GM23338 (cell line): ENCODE results near the gene LHX4. TPM values are rescaled to one million over a fixed set of nuclear protein-coding genes. Genes with fewer than 3 reads are reported as not detected.

Experiments used
- ATAC-seq: fragments of 200-7000 bp; cut with Tn5 transposase; 3 replicates; pipeline ENCODE4 v1.9.1; 2020
- DNase-seq: peaks from one replicate; pipeline ENCODE4 v3.0.0-alpha.2; 2015; ENCODE audit warnings: low spot score
- H2AFZ ChIP-seq: fragments of 200-600 bp; sonication (generic); 2 replicates; pipeline ENCODE4 v1.8.0; 2016; ENCODE audit warnings: antibody characterized with exemption, mild to moderate bottlenecking, moderate library complexity
- H3F3A ChIP-seq: fragments of 200-600 bp; sonication (generic); replicated peaks from 2 replicates; pipeline ENCODE4 v1.8.0; 2017; ENCODE audit warnings: antibody characterized with exemption, mixed run types, low read depth
- H3K27ac ChIP-seq: fragments of 200-600 bp; sonication (generic); 2 replicates; pipeline ENCODE4 v1.6.1; 2016; ENCODE audit warnings: low read depth
- H3K27me3 ChIP-seq: fragments of 200-600 bp; sonication (generic); 2 replicates; pipeline ENCODE4 v1.8.0; 2016; ENCODE audit warnings: mild to moderate bottlenecking, mixed run types, moderate library complexity; ENCODE audit not compliant: insufficient read depth
- H3K36me3 ChIP-seq: fragments of 200-600 bp; sonication (generic); 2 replicates; pipeline ENCODE4 v1.8.0; 2016; ENCODE audit warnings: mild to moderate bottlenecking; ENCODE audit not compliant: insufficient read depth
- H3K4me1 ChIP-seq: fragments of 200-600 bp; sonication (generic); 2 replicates; pipeline ENCODE4 v1.8.0; 2016; ENCODE audit warnings: mild to moderate bottlenecking, moderate library complexity; ENCODE audit not compliant: insufficient read depth
- H3K4me2 ChIP-seq: fragments of 200-600 bp; sonication (generic); 2 replicates; pipeline ENCODE4 v1.7.1; 2017; ENCODE audit warnings: mixed run types
- H3K4me3 ChIP-seq: fragments of 200-600 bp; sonication (generic); 2 replicates; pipeline ENCODE4 v1.6.1; 2016; ENCODE audit warnings: mixed run types
- H3K79me2 ChIP-seq: fragments of 200-600 bp; sonication (generic); replicated peaks from 2 replicates; pipeline ENCODE4 v1.8.0; 2017; ENCODE audit warnings: mild to moderate bottlenecking; ENCODE audit not compliant: insufficient read depth
- H3K9me2 ChIP-seq: fragments of 200-600 bp; sonication (generic); 2 replicates; pipeline ENCODE4 v1.8.0; 2017; ENCODE audit not compliant: insufficient read depth
- H4K20me1 ChIP-seq: fragments of 200-600 bp; sonication (generic); replicated peaks from 2 replicates; pipeline ENCODE4 v1.8.0; 2017; ENCODE audit warnings: mild to moderate bottlenecking; ENCODE audit not compliant: insufficient read depth
- H3K27ac Mint-ChIP-seq: 2 replicates; pipeline ENCODE4 v1.8.0; 2020; ENCODE audit warnings: inconsistent platforms, mild to moderate bottlenecking, moderate library complexity, mixed read lengths
- H3K27me3 Mint-ChIP-seq: 3 replicates; pipeline ENCODE4 v1.8.0; 2022; ENCODE audit warnings: low read depth, mild to moderate bottlenecking, moderate library complexity, mixed read lengths, inconsistent platforms; ENCODE audit not compliant: insufficient read depth, poor library complexity
- H3K36me3 Mint-ChIP-seq: 3 replicates; pipeline ENCODE4 v1.8.0; 2021; ENCODE audit warnings: low read depth, mild to moderate bottlenecking, inconsistent platforms, moderate library complexity, mixed read lengths
- H3K4me1 Mint-ChIP-seq: 3 replicates; pipeline ENCODE4 v1.8.0; 2020; ENCODE audit warnings: mild to moderate bottlenecking, inconsistent platforms, mixed read lengths
- H3K4me3 Mint-ChIP-seq: 3 replicates; pipeline ENCODE4 v1.8.0; 2021; ENCODE audit warnings: moderate library complexity, mild to moderate bottlenecking, inconsistent platforms, mixed read lengths
- H3K9me3 Mint-ChIP-seq: 3 replicates; pipeline ENCODE4 v1.8.0; 2020; ENCODE audit warnings: moderate library complexity, mild to moderate bottlenecking, inconsistent platforms, mixed read lengths
- CREB1 ChIP-seq: fragments of 250-450 bp; sonication (Bioruptor Pico); IDR thresholded peaks from 2 replicates; pipeline ENCODE4 v1.5.0; 2020; ENCODE audit warnings: low read depth, mild to moderate bottlenecking, moderate library complexity
- ETS1 ChIP-seq: IDR thresholded peaks from 2 replicates; pipeline ENCODE4 v1.6.1; 2016; ENCODE audit warnings: antibody characterized with exemption
- EZH2 ChIP-seq: fragments of 200-600 bp; sonication (generic); IDR thresholded peaks from one replicate; pipeline ENCODE4 v1.8.0; 2017; ENCODE audit warnings: antibody characterized with exemption, mild to moderate bottlenecking, low read depth; ENCODE audit not compliant: unreplicated experiment
- EZH2phosphoT487 ChIP-seq: fragments of 200-600 bp; sonication (generic); IDR thresholded peaks from one replicate; pipeline ENCODE4 v1.8.1; 2018; ENCODE audit warnings: antibody characterized with exemption; ENCODE audit not compliant: unreplicated experiment
- POLR2AphosphoS5 ChIP-seq: IDR thresholded peaks from 2 replicates; pipeline ENCODE4 v1.6.1; 2016; ENCODE audit warnings: antibody characterized with exemption, low read depth
- STAT1 ChIP-seq: IDR thresholded peaks from one replicate; pipeline ENCODE4 v1.6.1; 2016; ENCODE audit warnings: antibody characterized with exemption; ENCODE audit not compliant: unreplicated experiment
- ZNF114 ChIP-seq: fragments of 250-450 bp; sonication (Bioruptor Pico); IDR thresholded peaks from 2 replicates; pipeline ENCODE4 v1.5.0; 2020; ENCODE audit warnings: mild to moderate bottlenecking, moderate library complexity
- polyA plus RNA-seq: library from polyadenylated mRNA; unstranded; fragments of >200 nt; fragmentation: Nextera tagmentation; extraction: Ambion mirVana; gene quantifications from 2 replicates; pipeline ENCODE4 v1.2.1, GENCODE V29; 2016
- total RNA-seq: library from RNA; depleted of rRNA; stranded (reverse); fragments of >200 nt; shearing (Covaris generic); gene quantifications from 2 replicates; pipeline ENCODE4 v1.2.3, GENCODE V29; 2014
- TF ChIP-seq, protein P1 (sequence below): IDR thresholded peaks from one replicate; pipeline ENCODE4 v1.6.1; 2018; ENCODE audit warnings: antibody characterized with exemption; ENCODE audit not compliant: unreplicated experiment
- TF ChIP-seq, protein P2 (sequence below), 2 experiments: fragments of 200-600 bp in 1 of 2; sonication (generic) in 1 of 2; conservative IDR thresholded peaks; 2 replicates each; pipeline versions ENCODE4 v1.5.1 to v1.6.1; 2016 to 2017; ENCODE audit warnings: antibody characterized with exemption in 2 of 2, low read depth in 2 of 2, mild to moderate bottlenecking in 2 of 2, moderate library complexity in 1 of 2

The LHX4 gene
- total and polyA plus RNA-seq, 2 experiments from 2014 or later, result 1.4 to 2.5 TPM

- Histone ChIP-seq H3F3A (no peaks in the 10 kb centered on the region), H3K4me2 (peak overlapping the region; percentile 53), H3K4me1 (peaks cover 17% of the 10 kb centered on the region), H3K36me3 (peaks cover 8% of the 10 kb centered on the region), H3K27me3 (no peaks in the 10 kb centered on the region), H3K79me2 (no peaks in the 10 kb centered on the region), H3K9me2 (no peaks in the 10 kb centered on the region), H3K27ac (peak overlapping the region; percentile 20), H2AFZ (no peak overlapping the region), H4K20me1 (no peaks in the 10 kb centered on the region), H3K4me3 (no peak overlapping the region)
- Mint-ChIP-seq H3K36me3 (peaks cover 43% of the 10 kb centered on the region), H3K4me1 (peaks cover 28% of the 10 kb centered on the region), H3K27me3 (peaks cover 9% of the 10 kb centered on the region), H3K9me3 (peaks cover 19% of the 10 kb centered on the region; the same call in 2 of the 3 replicates), H3K4me3 (no peak overlapping the region), H3K27ac (no peak overlapping the region)
- TF ChIP-seq, protein P1, sequence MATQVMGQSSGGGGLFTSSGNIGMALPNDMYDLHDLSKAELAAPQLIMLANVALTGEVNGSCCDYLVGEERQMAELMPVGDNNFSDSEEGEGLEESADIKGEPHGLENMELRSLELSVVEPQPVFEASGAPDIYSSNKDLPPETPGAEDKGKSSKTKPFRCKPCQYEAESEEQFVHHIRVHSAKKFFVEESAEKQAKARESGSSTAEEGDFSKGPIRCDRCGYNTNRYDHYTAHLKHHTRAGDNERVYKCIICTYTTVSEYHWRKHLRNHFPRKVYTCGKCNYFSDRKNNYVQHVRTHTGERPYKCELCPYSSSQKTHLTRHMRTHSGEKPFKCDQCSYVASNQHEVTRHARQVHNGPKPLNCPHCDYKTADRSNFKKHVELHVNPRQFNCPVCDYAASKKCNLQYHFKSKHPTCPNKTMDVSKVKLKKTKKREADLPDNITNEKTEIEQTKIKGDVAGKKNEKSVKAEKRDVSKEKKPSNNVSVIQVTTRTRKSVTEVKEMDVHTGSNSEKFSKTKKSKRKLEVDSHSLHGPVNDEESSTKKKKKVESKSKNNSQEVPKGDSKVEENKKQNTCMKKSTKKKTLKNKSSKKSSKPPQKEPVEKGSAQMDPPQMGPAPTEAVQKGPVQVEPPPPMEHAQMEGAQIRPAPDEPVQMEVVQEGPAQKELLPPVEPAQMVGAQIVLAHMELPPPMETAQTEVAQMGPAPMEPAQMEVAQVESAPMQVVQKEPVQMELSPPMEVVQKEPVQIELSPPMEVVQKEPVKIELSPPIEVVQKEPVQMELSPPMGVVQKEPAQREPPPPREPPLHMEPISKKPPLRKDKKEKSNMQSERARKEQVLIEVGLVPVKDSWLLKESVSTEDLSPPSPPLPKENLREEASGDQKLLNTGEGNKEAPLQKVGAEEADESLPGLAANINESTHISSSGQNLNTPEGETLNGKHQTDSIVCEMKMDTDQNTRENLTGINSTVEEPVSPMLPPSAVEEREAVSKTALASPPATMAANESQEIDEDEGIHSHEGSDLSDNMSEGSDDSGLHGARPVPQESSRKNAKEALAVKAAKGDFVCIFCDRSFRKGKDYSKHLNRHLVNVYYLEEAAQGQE, result no peak
- TF ChIP-seq CREB1 (CRISPR knock-in tag), result no peak
- TF ChIP-seq EZH2phosphoT487, result no peak
- TF ChIP-seq STAT1, result no peak
- TF ChIP-seq ETS1, result no peak
- no peak for TF ChIP-seq POLR2AphosphoS5
- TF ChIP-seq ZNF114 (CRISPR knock-in tag), result no peak
- TF ChIP-seq EZH2, result no peak
- TF ChIP-seq, protein P2, sequence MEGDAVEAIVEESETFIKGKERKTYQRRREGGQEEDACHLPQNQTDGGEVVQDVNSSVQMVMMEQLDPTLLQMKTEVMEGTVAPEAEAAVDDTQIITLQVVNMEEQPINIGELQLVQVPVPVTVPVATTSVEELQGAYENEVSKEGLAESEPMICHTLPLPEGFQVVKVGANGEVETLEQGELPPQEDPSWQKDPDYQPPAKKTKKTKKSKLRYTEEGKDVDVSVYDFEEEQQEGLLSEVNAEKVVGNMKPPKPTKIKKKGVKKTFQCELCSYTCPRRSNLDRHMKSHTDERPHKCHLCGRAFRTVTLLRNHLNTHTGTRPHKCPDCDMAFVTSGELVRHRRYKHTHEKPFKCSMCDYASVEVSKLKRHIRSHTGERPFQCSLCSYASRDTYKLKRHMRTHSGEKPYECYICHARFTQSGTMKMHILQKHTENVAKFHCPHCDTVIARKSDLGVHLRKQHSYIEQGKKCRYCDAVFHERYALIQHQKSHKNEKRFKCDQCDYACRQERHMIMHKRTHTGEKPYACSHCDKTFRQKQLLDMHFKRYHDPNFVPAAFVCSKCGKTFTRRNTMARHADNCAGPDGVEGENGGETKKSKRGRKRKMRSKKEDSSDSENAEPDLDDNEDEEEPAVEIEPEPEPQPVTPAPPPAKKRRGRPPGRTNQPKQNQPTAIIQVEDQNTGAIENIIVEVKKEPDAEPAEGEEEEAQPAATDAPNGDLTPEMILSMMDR (conservative IDR thresholded peaks at IDR 0.05; ENCODE audit: low read depth in 2 of 2), result no peak
- ATAC-seq (no peak), DNase-seq (no peak)
These were observed 48.7 kb downstream of the LHX4 start for GRCh38 chr1:180278596-180279395.
